AG04450 (cell line): ENCODE results near the gene ATL2. TPM values are rescaled to one million over a fixed set of nuclear protein-coding genes. Genes with fewer than 3 reads are reported as not detected.
"Not testable (repeated sequence)": the region's sequence is repeated elsewhere in the genome, so short reads cannot be mapped to it uniquely, and the experiment has no call there.

ENCODE experiments used
- CTCF ChIA-PET: fragments of 300-600, 350-600 bp; formaldehyde crosslinking; extraction: SDS; loops from one replicate; lab custom pipeline; 2022; ENCODE audit warnings: antibody characterized with exemption, inconsistent platforms; lab: Charles Lee
- POLR2A ChIA-PET: fragments of 350-600 bp; formaldehyde crosslinking; extraction: SDS; loops from one replicate; lab custom pipeline; 2021; ENCODE audit warnings: antibody characterized with exemption, inconsistent platforms; lab: Yijun Ruan, JAX
- DNase-seq: peaks from one replicate; pipeline ENCODE4 v3.0.0-alpha.2; 2011; ENCODE audit warnings: low read depth, low spot score
- H3K27ac ChIP-seq: one replicate; pipeline ENCODE4 v1.5.1; 2012; ENCODE audit warnings: low read depth, low read length, control low read depth
- H3K27me3 ChIP-seq: one replicate; pipeline ENCODE4 v1.6.0; 2012; ENCODE audit warnings: low read length; ENCODE audit not compliant: control insufficient read depth, insufficient read depth
- H3K4me3 ChIP-seq: 2 replicates; pipeline ENCODE4 v1.5.1; 2011; ENCODE audit warnings: mild to moderate bottlenecking, low read depth, low read length, control low read depth
- H3K9me3 ChIP-seq: 2 replicates; pipeline ENCODE4 v1.5.1; 2012; ENCODE audit warnings: low read length; ENCODE audit not compliant: control insufficient read depth, insufficient read depth
- CTCF ChIP-seq: IDR thresholded peaks from 2 replicates; pipeline ENCODE4 v1.5.1; 2011; ENCODE audit warnings: low read depth, low read length, control low read depth, inconsistent platforms
- polyA plus RNA-seq: library from polyadenylated mRNA; depleted of rRNA; stranded (reverse); fragments of >200 nt; gene quantifications from 2 replicates; pipeline ENCODE4 v1.2.3, GENCODE V29; 2011

Gene ATL2
- polyA plus RNA-seq, 1 experiment = 16.1 TPM

GRCh38 chr2:38261569-38262068 is 115.5 kb downstream of the ATL2 start:
- Histone ChIP-seq H3K27ac (no peak overlapping the region), H3K9me3 (no peaks in the 10 kb centered on the region), H3K4me3 (no peak overlapping the region), H3K27me3 (peaks cover 27% of the 10 kb centered on the region)
- ChIA-PET POLR2A (no interaction called here), CTCF (no interaction called here)
- TF ChIP-seq CTCF = no peak
- no peak for DNase-seq

GRCh38 chr2:38260972-38261371 is 116.1 kb downstream of the ATL2 start:
- Histone ChIP-seq H3K4me3 (no peak overlapping the region), H3K27ac (no peak overlapping the region), H3K9me3 (no peaks in the 10 kb centered on the region), H3K27me3 (peaks cover 25% of the 10 kb centered on the region)
- ChIA-PET CTCF (no interaction called here), POLR2A (no interaction called here)
- no peak for DNase-seq
- TF ChIP-seq CTCF = no peak

- Histone ChIP-seq H3K9me3 (no peaks in the 10 kb centered on the region), H3K27ac (no peak overlapping the region), H3K27me3 (peaks cover 25% of the 10 kb centered on the region), H3K4me3 (no peak overlapping the region)
- 0 out of 2 replicates have a peak, but pooled peaks have one; percentile 8 for TF ChIP-seq CTCF
- DNase-seq = no peak
- ChIA-PET CTCF (no interaction called here), POLR2A (no interaction called here)
Observed at GRCh38 chr2:38260469-38260868, 116.6 kb downstream of the ATL2 start.

- H3K9me3 ChIP-seq = no peaks in the 10 kb centered on the region; the same call in 1 of the 2 replicates
- no peak for DNase-seq
- H3K27ac ChIP-seq = no peak overlapping the region
- POLR2A ChIA-PET = no interaction called here
- H3K27me3 ChIP-seq = peaks cover 24% of the 10 kb centered on the region
- no peak for TF ChIP-seq CTCF
- CTCF ChIA-PET = no interaction called here
- H3K4me3 ChIP-seq = no peak overlapping the region
Observed at GRCh38 chr2:38259311-38259710, 117.8 kb downstream of the ATL2 start.

GRCh38 chr2:38257680-38258079 is 119.4 kb downstream of the ATL2 start:
- DNase-seq, CTCF ChIA-PET, POLR2A ChIA-PET, H3K9me3 ChIP-seq, H3K4me3 ChIP-seq, H3K27ac ChIP-seq: not testable (repeated sequence)
- peaks cover 15% of the 10 kb centered on the region for H3K27me3 ChIP-seq
